G401 (cell line): Measurements from ENCODE around the gene TAGLN2. TPM values are rescaled to one million over a fixed set of nuclear protein-coding genes. Genes with fewer than 3 reads are reported as not detected.

ENCODE experiments used
- DNase-seq: peaks from one replicate; pipeline ENCODE4 v3.0.0-alpha.2; 2015; ENCODE audit warnings: low spot score
- in situ Hi-C: cut with HindIII; loops from 2 replicates; pipeline ENCODE4 v1.10.0; 2016; ENCODE audit warnings: low sequenced_read_pairs, mixed read lengths
- total RNA-seq: library from RNA; depleted of rRNA; stranded (reverse); fragments of >200 nt; shearing (Covaris generic); gene quantifications from 2 replicates; pipeline ENCODE4 v1.2.3, GENCODE V29; 2014

The TAGLN2 gene
- total RNA-seq, 1 experiment from 2014 or later: 27.1 TPM

GRCh38 chr1:159938211-159938852 is 13.0 kb upstream of the TAGLN2 start:
- in situ Hi-C loops: no loop called here
- no peak for DNase-seq

GRCh38 chr1:159937054-159937750 is 11.9 kb upstream of the TAGLN2 start:
- no peak for DNase-seq
- in situ Hi-C loops: no loop called here

- in situ Hi-C loops: no loop called here
- peak; percentile 38 for DNase-seq
Measured at GRCh38 chr1:159936273-159936904, 11.1 kb upstream of the TAGLN2 start.

GRCh38 chr1:159935719-159936272 is 10.5 kb upstream of the TAGLN2 start:
- no peak for DNase-seq
- in situ Hi-C loops: no loop called here

- in situ Hi-C loops: no loop called here
Measured at GRCh38 chr1:159935305-159935704, 10.0 kb upstream of the TAGLN2 start.

GRCh38 chr1:159934136-159935039 is 9.1 kb upstream of the TAGLN2 start:
- in situ Hi-C loops: no loop called here

More at GRCh38 chr1:159935305-159935704, 10.0 kb upstream of the TAGLN2 start:
- no peak for DNase-seq

GRCh38 chr1:159933347-159933746 is 8.0 kb upstream of the TAGLN2 start:
- no peak for DNase-seq
- in situ Hi-C loops: no loop called here

More at GRCh38 chr1:159934136-159935039, 9.1 kb upstream of the TAGLN2 start:
- DNase-seq: no peak

- no peak for DNase-seq
- in situ Hi-C loops: no loop called here
Measured at GRCh38 chr1:159932296-159933285, 7.3 kb upstream of the TAGLN2 start.

- no peak for DNase-seq
- in situ Hi-C loops: no loop called here
Measured at GRCh38 chr1:159931795-159932173, 6.5 kb upstream of the TAGLN2 start.

- in situ Hi-C loops: no loop called here
- no peak for DNase-seq
Measured at GRCh38 chr1:159931101-159931794, 5.9 kb upstream of the TAGLN2 start.

- in situ Hi-C loops: no loop called here
- DNase-seq: no peak
Measured at GRCh38 chr1:159930634-159931033, 5.3 kb upstream of the TAGLN2 start.

GRCh38 chr1:159930216-159930615 is 4.9 kb upstream of the TAGLN2 start:
- no peak for DNase-seq
- in situ Hi-C loops: no loop called here

- in situ Hi-C loops: no loop called here
- no peak for DNase-seq
Measured at GRCh38 chr1:159929155-159930051, 4.1 kb upstream of the TAGLN2 start.

- in situ Hi-C loops: no loop called here
- no peak for DNase-seq
Measured at GRCh38 chr1:159928491-159929050, 3.3 kb upstream of the TAGLN2 start.

- in situ Hi-C loops: no loop called here
- DNase-seq: no peak
Measured at GRCh38 chr1:159927849-159928431, 2.6 kb upstream of the TAGLN2 start.
